Cardiac muscle cell (in vitro differentiated cells and primary cell): ENCODE results near the gene MAML3. TPM values are rescaled to one million over a fixed set of nuclear protein-coding genes. Genes with fewer than 3 reads are reported as not detected.
A peak's percentile ranks its signal among the peaks of the same experiment; 100 is the strongest.

Experiments
- DNase-seq, 2 donors: peaks; one replicate each; pipeline versions ENCODE4 v3.0.0 to v3.0.0-alpha.2; 2010 to 2017; ENCODE audit warnings: low read depth in 1 of 2, low spot score in 1 of 2
- H3K27ac ChIP-seq: fragments of 200-600 bp; sonication (generic); 2 replicates; pipeline ENCODE4 v1.5.1; 2016
- H3K27me3 ChIP-seq: fragments of 200-600 bp; sonication (generic); 2 replicates; pipeline ENCODE4 v1.6.0; 2016; ENCODE audit warnings: control low read depth
- H3K36me3 ChIP-seq: fragments of 200-600 bp; sonication (generic); 2 replicates; pipeline ENCODE4 v1.5.1; 2016; ENCODE audit warnings: control low read depth
- H3K4me1 ChIP-seq: fragments of 200-600 bp; sonication (generic); 2 replicates; pipeline ENCODE4 v1.8.1; 2017; ENCODE audit warnings: low read depth, mild to moderate bottlenecking, mixed run types
- H3K4me3 ChIP-seq: fragments of 200-600 bp; sonication (generic); 2 replicates; pipeline ENCODE4 v1.5.1; 2016; ENCODE audit warnings: mild to moderate bottlenecking
- H3K9me3 ChIP-seq: fragments of 200-600 bp; sonication (generic); 2 replicates; pipeline ENCODE4 v1.5.1; 2017; ENCODE audit warnings: low read depth, mild to moderate bottlenecking, control low read depth
- CTCF ChIP-seq: IDR thresholded peaks from 2 replicates; pipeline ENCODE4 v1.5.1; 2012; ENCODE audit warnings: low read depth, mild to moderate bottlenecking, low read length
- polyA plus RNA-seq: library from polyadenylated mRNA; unstranded; fragments of >200 nt; fragmentation: Nextera tagmentation; extraction: Ambion mirVana; gene quantifications from 2 replicates; pipeline ENCODE4 v1.2.1, GENCODE V29; 2016
- total RNA-seq: library from RNA; depleted of rRNA; stranded (reverse); fragments of >200 nt; gene quantifications from 2 replicates; pipeline ENCODE4 v1.2.3, GENCODE V29; 2016

MAML3 gene
- total and polyA plus RNA-seq, 2 experiments from 2014 or later: 7.8 to 22.8 TPM

GRCh38 chr4:140049849-140050637, 103.9 kb downstream of the MAML3 start:
- H3K4me3 ChIP-seq: no peak overlapping the region
- no peaks in the 10 kb centered on the region for H3K27me3 ChIP-seq
- peaks cover 61% of the 10 kb centered on the region for H3K4me1 ChIP-seq
- H3K9me3 ChIP-seq: no peaks in the 10 kb centered on the region
- DNase-seq: peak; percentile 39 to 56
- H3K27ac ChIP-seq: peak overlapping the region; percentile 50
- no peaks in the 10 kb centered on the region for H3K36me3 ChIP-seq
- peak; percentile 43 for TF ChIP-seq CTCF

- Histone ChIP-seq H3K9me3 (no peaks in the 10 kb centered on the region), H3K36me3 (no peaks in the 10 kb centered on the region), H3K27me3 (no peaks in the 10 kb centered on the region), H3K4me1 (peaks cover 69% of the 10 kb centered on the region), H3K27ac (peak overlapping the region; percentile 50), H3K4me3 (no peak overlapping the region)
- DNase-seq: peak; percentile 66 to 67
- TF ChIP-seq CTCF: no peak
These were observed 104.7 kb downstream of the MAML3 start for GRCh38 chr4:140049024-140049848.

- H3K27me3 ChIP-seq: no peaks in the 10 kb centered on the region
- no peaks in the 10 kb centered on the region for H3K36me3 ChIP-seq
- no peak for TF ChIP-seq CTCF
- no peak for DNase-seq
- H3K4me1 ChIP-seq: peaks cover 76% of the 10 kb centered on the region
- no peaks in the 10 kb centered on the region for H3K9me3 ChIP-seq
- no peak overlapping the region for H3K4me3 ChIP-seq
- peak overlapping the region; percentile 50 for H3K27ac ChIP-seq
These were observed 105.5 kb downstream of the MAML3 start for GRCh38 chr4:140048419-140048995.

GRCh38 chr4:140047786-140048185, 106.2 kb downstream of the MAML3 start:
- TF ChIP-seq CTCF: no peak
- DNase-seq: no peak
- peaks cover 75% of the 10 kb centered on the region for H3K4me1 ChIP-seq
- no peaks in the 10 kb centered on the region for H3K9me3 ChIP-seq
- H3K27me3 ChIP-seq: no peaks in the 10 kb centered on the region
- no peak overlapping the region for H3K4me3 ChIP-seq
- H3K27ac ChIP-seq: peak overlapping the region; percentile 40
- no peaks in the 10 kb centered on the region for H3K36me3 ChIP-seq

GRCh38 chr4:140047017-140047640, 106.9 kb downstream of the MAML3 start:
- no peak for TF ChIP-seq CTCF
- Histone ChIP-seq H3K27ac (peak overlapping the region; percentile 40), H3K4me3 (no peak overlapping the region), H3K9me3 (no peaks in the 10 kb centered on the region), H3K36me3 (no peaks in the 10 kb centered on the region), H3K4me1 (peaks cover 73% of the 10 kb centered on the region), H3K27me3 (no peaks in the 10 kb centered on the region)
- peak in 1 of 2 donors; percentile 67 for DNase-seq
